Uterus (tissue), 4 donors: ENCODE measurements around the gene PIK3R2. TPM values are rescaled to one million over a fixed set of nuclear protein-coding genes. Genes with fewer than 3 reads are reported as not detected.

Experiments
- DNase-seq, 2 donors: peaks; one replicate each; pipeline ENCODE4 v3.0.0-alpha.2; 2019 to 2020
- H3K27ac ChIP-seq, 2 donors: fragments of 200-600 bp; sonication (generic); 1 replicate in 1 of 2; 2 replicates in 1 of 2; pipeline ENCODE4 v1.5.1; 2016 to 2018
- H3K27me3 ChIP-seq, 2 donors: fragments of 200-600 bp; sonication (generic); one replicate each; pipeline ENCODE4 v1.5.1; 2018 to 2019; ENCODE audit warnings: control low read depth in 1 of 2
- H3K36me3 ChIP-seq, 2 donors: fragments of 200-600 bp; sonication (generic); one replicate each; pipeline ENCODE4 v1.5.1; 2019; ENCODE audit warnings: control low read depth in 1 of 2
- H3K4me1 ChIP-seq, 2 donors: fragments of 200-600 bp; sonication (generic); one replicate each; pipeline ENCODE4 v1.5.1; 2018 to 2019; ENCODE audit warnings: control low read depth in 1 of 2
- H3K4me3 ChIP-seq, 2 donors: fragments of 200-600 bp; sonication (generic); 1 replicate in 1 of 2; 2 replicates in 1 of 2; pipeline ENCODE4 v1.5.1; 2018 to 2019; ENCODE audit warnings: mild to moderate bottlenecking in 1 of 2
- H3K9me3 ChIP-seq, 2 donors: fragments of 200-600 bp; sonication (generic); one replicate each; pipeline ENCODE4 v1.5.1; 2019; ENCODE audit warnings: control low read depth in 1 of 2
- POLR2A ChIP-seq, 2 donors: fragments of 450-650 bp; IDR thresholded peaks; one replicate each; pipeline ENCODE4 v1.6.1; 2016; ENCODE audit warnings: antibody characterized with exemption in 2 of 2, mild to moderate bottlenecking in 1 of 2, moderate library complexity in 1 of 2
- intact Hi-C: fragments of 100-400 bp; cut with DNase I; formaldehyde crosslinking; loops from one replicate; pipeline ENCODE4 v1.15.1; 2023; ENCODE audit warnings: low total_unique reads
- total RNA-seq, 4 donors: library from RNA; depleted of rRNA in 3 of 4; stranded (reverse); fragments of >200 nt in 3 of 4; gene quantifications; one replicate each; pipeline versions ENCODE4 v1.1.0 to v1.2.4, GENCODE V29; 2014 to 2023
- TF ChIP-seq, protein P1 (sequence below), 4 experiments: fragments of 200-600 bp in 2 of 4; fragments of 450-650 bp in 2 of 4; sonication (generic) in 2 of 4; IDR thresholded peaks; one replicate each; pipeline ENCODE4 v1.5.1; 2016 to 2019; ENCODE audit warnings: antibody characterized with exemption in 4 of 4, mild to moderate bottlenecking in 2 of 4, moderate library complexity in 1 of 4
- donor health status: DM: yes; HTN: yes; CAD: no.

Gene PIK3R2
- total RNA-seq, 4 donors from 2014 or later, result 17.2 to 39.4 (median 29.7) TPM

DNA sequence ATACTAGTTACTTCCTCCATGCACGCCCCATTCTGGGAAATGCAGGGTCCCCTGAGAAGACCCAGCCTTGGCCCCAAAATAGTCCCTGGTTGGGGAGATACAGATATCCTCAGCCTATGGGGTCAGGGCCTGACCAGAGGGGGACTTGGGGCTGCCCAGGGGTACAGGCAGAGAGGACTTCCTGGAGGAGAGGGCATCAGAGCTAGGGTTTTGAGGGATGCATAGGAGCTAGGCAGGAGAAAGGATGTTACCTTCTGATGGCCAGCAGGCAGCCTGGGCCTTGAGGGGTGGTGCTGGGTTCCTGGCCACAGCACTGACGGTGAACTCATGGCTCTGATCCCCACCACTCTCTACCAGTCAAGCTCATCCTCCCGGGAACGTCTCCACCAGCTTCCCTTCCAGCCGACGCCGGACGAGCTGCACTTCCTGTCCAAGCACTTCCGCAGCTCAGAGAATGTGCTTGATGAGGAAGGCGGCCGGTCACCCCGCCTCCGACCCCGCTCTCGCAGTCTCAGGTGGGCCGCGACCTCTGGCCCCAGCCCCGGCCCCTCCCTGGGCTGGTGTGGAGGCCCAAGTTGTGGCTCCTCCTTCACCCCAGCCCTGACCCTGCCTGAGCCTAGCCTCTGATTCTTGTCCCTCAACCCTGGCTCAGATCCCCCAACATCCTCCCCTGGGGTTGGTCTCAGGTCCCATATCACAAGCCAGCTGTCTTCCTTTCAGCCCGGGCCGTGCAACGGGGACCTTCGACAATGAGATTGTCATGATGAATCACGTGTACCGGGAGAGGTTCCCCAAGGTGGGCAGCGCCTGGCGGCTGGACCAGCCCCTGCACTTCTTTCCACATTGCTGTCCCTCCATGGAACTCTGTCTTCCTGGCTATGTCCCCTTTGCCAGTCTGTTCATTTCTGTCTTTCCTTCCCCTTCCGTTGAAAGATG, 29.8 kb upstream of the PIK3R2 start:
- Histone ChIP-seq H3K27ac (peak overlapping the region; percentile 25 to 33), H3K36me3 (no peaks in the 10 kb centered on the region), H3K4me3 (no peak overlapping the region), H3K4me1 (peaks cover 0 to 2% of the 10 kb centered on the region in 2 donors), H3K9me3 (no peaks in the 10 kb centered on the region), H3K27me3 (no peaks in the 10 kb centered on the region)
- intact Hi-C loops, result no loop called here
- TF ChIP-seq, protein P1, sequence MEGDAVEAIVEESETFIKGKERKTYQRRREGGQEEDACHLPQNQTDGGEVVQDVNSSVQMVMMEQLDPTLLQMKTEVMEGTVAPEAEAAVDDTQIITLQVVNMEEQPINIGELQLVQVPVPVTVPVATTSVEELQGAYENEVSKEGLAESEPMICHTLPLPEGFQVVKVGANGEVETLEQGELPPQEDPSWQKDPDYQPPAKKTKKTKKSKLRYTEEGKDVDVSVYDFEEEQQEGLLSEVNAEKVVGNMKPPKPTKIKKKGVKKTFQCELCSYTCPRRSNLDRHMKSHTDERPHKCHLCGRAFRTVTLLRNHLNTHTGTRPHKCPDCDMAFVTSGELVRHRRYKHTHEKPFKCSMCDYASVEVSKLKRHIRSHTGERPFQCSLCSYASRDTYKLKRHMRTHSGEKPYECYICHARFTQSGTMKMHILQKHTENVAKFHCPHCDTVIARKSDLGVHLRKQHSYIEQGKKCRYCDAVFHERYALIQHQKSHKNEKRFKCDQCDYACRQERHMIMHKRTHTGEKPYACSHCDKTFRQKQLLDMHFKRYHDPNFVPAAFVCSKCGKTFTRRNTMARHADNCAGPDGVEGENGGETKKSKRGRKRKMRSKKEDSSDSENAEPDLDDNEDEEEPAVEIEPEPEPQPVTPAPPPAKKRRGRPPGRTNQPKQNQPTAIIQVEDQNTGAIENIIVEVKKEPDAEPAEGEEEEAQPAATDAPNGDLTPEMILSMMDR (IDR thresholded peaks at IDR 0.05), result no peak
- TF ChIP-seq POLR2A (IDR thresholded peaks at IDR 0.05), result no peak
- peak in 1 of 2 donors; percentile 48 for DNase-seq

DNA sequence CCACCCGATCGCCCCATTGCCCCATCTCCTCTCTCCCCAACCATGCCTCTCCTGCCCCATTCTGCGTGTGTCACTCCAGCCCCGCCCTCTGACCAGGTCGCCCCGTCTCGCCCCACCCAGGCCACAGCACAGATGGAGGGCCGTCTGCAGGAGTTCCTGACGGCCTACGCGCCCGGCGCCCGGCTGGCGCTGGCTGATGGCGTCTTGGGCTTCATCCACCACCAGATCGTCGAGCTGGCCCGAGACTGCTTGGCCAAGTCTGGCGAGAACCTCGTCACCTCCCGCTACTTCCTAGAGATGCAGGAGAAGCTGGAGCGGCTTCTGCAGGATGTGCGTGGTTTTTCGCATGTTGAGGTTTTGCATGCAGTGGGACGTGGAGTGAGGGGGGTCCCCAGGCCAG, 29.1 kb upstream of the PIK3R2 start:
- H3K27ac ChIP-seq, result peak overlapping the region in 1 of 2 donors; percentile 33
- H3K27me3 ChIP-seq, result no peaks in the 10 kb centered on the region
- H3K9me3 ChIP-seq, result no peaks in the 10 kb centered on the region
- DNase-seq, result peak in 1 of 2 donors; percentile 44
- H3K4me3 ChIP-seq, result no peak overlapping the region
- H3K4me1 ChIP-seq, result no peaks in the 10 kb centered on the region
- no peaks in the 10 kb centered on the region for H3K36me3 ChIP-seq
- intact Hi-C loops, result no loop called here
- no peak for TF ChIP-seq POLR2A (IDR thresholded peaks at IDR 0.05)
- TF ChIP-seq, protein P1 (IDR thresholded peaks at IDR 0.05), result no peak

DNA sequence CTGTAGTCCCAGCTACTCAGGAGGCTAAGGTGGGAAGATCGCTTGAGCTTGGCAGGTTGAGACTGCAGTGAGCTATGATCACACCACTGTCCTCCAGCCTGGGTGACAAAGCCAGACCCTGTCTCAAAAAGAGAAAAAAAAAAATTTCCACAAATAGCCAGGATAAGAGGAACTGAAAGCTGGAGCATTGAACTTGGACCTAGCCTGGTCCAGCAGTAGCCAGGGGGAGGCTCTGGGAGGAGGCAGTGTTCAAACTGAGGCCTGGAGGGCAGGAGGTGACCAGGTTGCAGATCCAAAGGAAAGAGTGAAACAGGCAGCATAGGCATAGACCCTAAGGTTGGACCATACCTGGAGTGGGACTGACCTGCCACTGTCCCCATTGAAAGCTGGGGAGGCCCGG, 26.9 kb upstream of the PIK3R2 start:
- H3K9me3 ChIP-seq, result no peaks in the 10 kb centered on the region
- DNase-seq, result no peak
- no peak overlapping the region for H3K27ac ChIP-seq
- intact Hi-C loops, result no loop called here
- no peak overlapping the region for H3K4me3 ChIP-seq
- no peaks in the 10 kb centered on the region for H3K4me1 ChIP-seq
- H3K27me3 ChIP-seq, result no peaks in the 10 kb centered on the region
- H3K36me3 ChIP-seq, result no peaks in the 10 kb centered on the region
- no peak for TF ChIP-seq POLR2A (IDR thresholded peaks at IDR 0.05)
- TF ChIP-seq, protein P1 (IDR thresholded peaks at IDR 0.05), result no peak

DNA sequence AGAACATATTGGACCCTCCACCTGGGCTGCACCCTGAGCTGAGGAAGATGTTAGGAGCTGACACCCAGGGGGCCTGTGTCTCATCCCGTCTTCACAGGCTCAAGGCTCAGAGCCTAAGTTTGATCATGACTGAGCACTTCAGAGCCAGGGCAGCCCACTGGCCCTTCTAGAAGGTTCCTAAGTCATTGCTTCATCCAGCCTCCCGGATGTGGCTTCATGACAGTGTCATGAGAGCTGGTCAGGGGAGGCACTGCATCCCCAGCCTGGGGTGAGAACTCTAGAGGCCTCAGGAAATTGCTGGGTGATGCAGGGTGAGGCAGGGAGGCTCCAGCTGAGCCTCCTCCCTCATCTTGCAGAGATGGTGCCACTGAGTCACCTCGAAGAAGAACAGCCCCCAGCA, 24.9 kb upstream of the PIK3R2 start:
- H3K4me1 ChIP-seq, result no peaks in the 10 kb centered on the region
- no peaks in the 10 kb centered on the region for H3K9me3 ChIP-seq
- no peak for TF ChIP-seq POLR2A (IDR thresholded peaks at IDR 0.05)
- TF ChIP-seq, protein P1 (IDR thresholded peaks at IDR 0.05), result no peak
- no peak for DNase-seq
- intact Hi-C loops, result no loop called here
- no peak overlapping the region for H3K27ac ChIP-seq
- no peaks in the 10 kb centered on the region for H3K27me3 ChIP-seq
- no peak overlapping the region for H3K4me3 ChIP-seq
- no peaks in the 10 kb centered on the region for H3K36me3 ChIP-seq

DNA sequence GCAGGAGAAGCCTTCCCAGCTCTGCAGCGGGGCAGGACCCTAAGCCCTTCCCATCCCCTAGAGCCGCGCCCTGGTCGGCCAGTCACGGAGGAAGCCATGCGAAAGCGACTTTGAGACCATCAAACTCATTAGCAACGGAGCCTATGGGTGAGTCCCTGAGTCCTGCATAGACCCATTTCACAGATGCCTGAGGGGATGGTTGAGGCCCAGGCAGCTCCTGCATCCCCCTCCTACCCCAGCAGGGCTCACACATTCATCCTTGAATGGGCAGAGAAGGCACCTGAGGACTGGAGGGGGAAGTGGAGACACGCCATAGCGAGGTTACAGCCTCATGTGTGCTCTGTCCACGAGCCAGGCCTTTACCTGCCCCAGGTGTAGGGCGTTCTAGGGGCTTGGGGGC, 24.2 kb upstream of the PIK3R2 start:
- DNase-seq, result no peak

More for the DNA sequence above, 24.2 kb upstream of the PIK3R2 start:
- Histone ChIP-seq H3K4me3 (no peak overlapping the region), H3K36me3 (no peaks in the 10 kb centered on the region), H3K27ac (no peak overlapping the region), H3K4me1 (no peaks in the 10 kb centered on the region), H3K9me3 (no peaks in the 10 kb centered on the region), H3K27me3 (no peaks in the 10 kb centered on the region)
- intact Hi-C loops, result no loop called here
- no peak for TF ChIP-seq POLR2A (IDR thresholded peaks at IDR 0.05)
- TF ChIP-seq, protein P1 (IDR thresholded peaks at IDR 0.05), result no peak
